OCI-LY7 (cell line): Measurements from ENCODE around the gene LYRM4. TPM values are rescaled to one million over a fixed set of nuclear protein-coding genes. Genes with fewer than 3 reads are reported as not detected.

Experiments used
- BruUV-seq: library from RNA; stranded (reverse); fragments of 400-500 nt; replicated peaks from 2 replicates; lab custom pipeline; 2021; lab: Mats Ljungman, UMichigan
- CTCF ChIA-PET: fragments of 300-600 bp; sonication (Branson Sonifier 250); formaldehyde crosslinking; loops from one replicate; lab custom pipeline; 2022; ENCODE audit warnings: antibody characterized with exemption; ENCODE audit not compliant: unreplicated experiment; lab: Charles Lee
- POLR2A ChIA-PET: fragments of 300-600 bp; sonication (Branson Sonifier 250); formaldehyde crosslinking; loops from one replicate; lab custom pipeline; 2022; ENCODE audit warnings: antibody characterized with exemption; lab: Charles Lee
- DNase-seq: peaks from one replicate; pipeline ENCODE4 v3.0.0-alpha.2; 2015; ENCODE audit warnings: low spot score
- H2AFZ ChIP-seq: fragments of 200-600 bp; sonication (generic), shearing (Covaris generic); 2 replicates; pipeline ENCODE4 v1.6.1; 2014; ENCODE audit warnings: mild to moderate bottlenecking, antibody characterized with exemption, low read length, moderate library complexity
- H3K27ac ChIP-seq: fragments of 200-600 bp; sonication (generic); 2 replicates; pipeline ENCODE4 v1.5.1; 2014; ENCODE audit warnings: mixed run types, low read depth, mild to moderate bottlenecking, moderate library complexity, low read length, inconsistent platforms; ENCODE audit not compliant: poor library complexity, severe bottlenecking
- H3K36me3 ChIP-seq: fragments of 200-600 bp; sonication (generic); 2 replicates; pipeline ENCODE4 v1.6.1; 2014; ENCODE audit warnings: mild to moderate bottlenecking, antibody characterized with exemption, low read length, moderate library complexity, mixed read lengths; ENCODE audit not compliant: insufficient read depth
- H3K4me1 ChIP-seq: fragments of 200-600 bp; sonication (generic); 2 replicates; pipeline ENCODE4 v1.5.1; 2014; ENCODE audit warnings: mild to moderate bottlenecking, low read length; ENCODE audit not compliant: insufficient read depth, poor library complexity, severe bottlenecking
- H3K4me2 ChIP-seq: fragments of 200-600 bp; sonication (generic); 2 replicates; pipeline ENCODE4 v1.6.1; 2014; ENCODE audit warnings: mild to moderate bottlenecking, low read length
- H3K4me3 ChIP-seq: fragments of 200-600 bp; sonication (generic); 2 replicates; pipeline ENCODE4 v1.5.1; 2014; ENCODE audit warnings: mild to moderate bottlenecking, low read depth, low read length; ENCODE audit not compliant: poor library complexity, severe bottlenecking
- H3K79me2 ChIP-seq: fragments of 200-600 bp; sonication (generic); 2 replicates; pipeline ENCODE4 v1.6.1; 2016; ENCODE audit warnings: low read depth, mild to moderate bottlenecking, low read length, moderate library complexity, mixed read lengths; ENCODE audit not compliant: insufficient read depth
- H3K9me2 ChIP-seq: fragments of 200-600 bp; sonication (generic); 2 replicates; pipeline ENCODE4 v1.6.1; 2016; ENCODE audit warnings: mild to moderate bottlenecking, low read length, mixed read lengths; ENCODE audit not compliant: insufficient read depth
- H3K9me3 ChIP-seq: fragments of 200-600 bp; sonication (generic); 2 replicates; pipeline ENCODE4 v1.6.1; 2014; ENCODE audit warnings: mild to moderate bottlenecking, mixed run types, low read length, mixed read lengths
- H4K20me1 ChIP-seq: fragments of 200-600 bp; sonication (generic); 2 replicates; pipeline ENCODE4 v1.6.1; 2014; ENCODE audit warnings: mild to moderate bottlenecking, antibody characterized with exemption, low read length, moderate library complexity, mixed read lengths; ENCODE audit not compliant: insufficient read depth
- EZH2phosphoT487 ChIP-seq: fragments of 200-600 bp; sonication (generic); IDR thresholded peaks from 2 replicates; pipeline ENCODE4 v1.6.1; 2018; ENCODE audit warnings: low read depth, borderline replicate concordance, mild to moderate bottlenecking, mixed run types, antibody characterized with exemption, low read length, moderate library complexity, mixed read lengths
- intact Hi-C: fragments of 100-400 bp; cut with micrococcal nuclease; formaldehyde crosslinking; loops from one replicate; pipeline ENCODE4 v1.10.0; 2022; ENCODE audit not compliant: unreplicated experiment
- total RNA-seq, 2 experiments: library from RNA; depleted of rRNA in 1 of 2; stranded (reverse); fragments of >200 nt in 1 of 2; shearing (Covaris generic) in 1 of 2; gene quantifications; 2 replicates each; pipeline ENCODE4 v1.2.3, GENCODE V29; 2014 to 2022
- TF ChIP-seq, protein P1 (sequence below): fragments of 200-600 bp; sonication (generic); conservative IDR thresholded peaks from 2 replicates; pipeline ENCODE4 v1.5.1; 2014; ENCODE audit warnings: mild to moderate bottlenecking, antibody characterized with exemption, low read length, moderate library complexity, mixed read lengths

The LYRM4 gene
- total RNA-seq, 2 experiments from 2014 or later: 19.6 to 34.3 TPM

DNA sequence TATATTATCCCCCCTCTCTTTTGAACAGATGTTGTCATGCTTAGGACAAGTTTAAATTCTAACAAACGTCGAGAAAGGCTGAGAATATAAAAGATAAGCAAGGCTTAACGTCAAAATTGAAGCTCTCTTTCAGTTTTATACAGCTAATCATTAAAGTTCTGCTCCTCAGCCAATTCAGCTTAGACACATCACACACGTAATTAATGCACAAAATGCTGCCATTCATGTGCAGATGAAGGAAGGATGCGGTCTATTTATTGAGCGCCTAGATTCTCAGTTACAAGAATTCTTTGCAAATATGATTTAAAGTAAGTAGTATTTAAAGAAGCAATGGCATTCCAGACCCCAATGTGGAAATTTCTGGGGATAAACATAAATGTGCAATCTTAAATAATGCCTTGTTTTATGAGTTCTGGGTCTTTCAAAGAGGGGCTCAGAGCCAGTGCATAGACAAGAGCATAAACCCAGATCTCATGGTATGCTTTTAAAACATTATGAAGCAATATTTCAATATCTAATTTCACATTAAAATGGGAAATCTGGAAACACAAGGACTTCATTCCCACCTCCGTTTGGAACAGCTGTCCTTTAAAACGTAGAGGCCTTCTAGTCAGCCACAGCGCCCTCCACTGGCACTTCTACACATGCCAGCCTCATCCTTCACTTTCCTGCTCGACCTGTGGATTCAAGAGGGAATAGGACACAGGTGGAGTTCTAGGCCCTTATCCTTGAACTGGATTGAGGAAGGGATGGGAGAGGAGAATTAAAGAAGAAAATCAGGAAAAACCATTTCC is 85.8 kb downstream of the LYRM4 start:
- no TSS peak for BruUV-seq
- peak overlapping the region; percentile 72 for H2AFZ ChIP-seq
- H3K79me2 ChIP-seq: no peaks in the 10 kb centered on the region
- intact Hi-C loops: loop anchor here (1.0 kb wide), 1 partner anchor 32 kb away; no protein-coding TSS in a partner anchor
- no peaks in the 10 kb centered on the region for H3K9me3 ChIP-seq
- peak overlapping the region; percentile 59 for H3K4me3 ChIP-seq
- H3K27ac ChIP-seq: peak overlapping the region; percentile 89
- no peaks in the 10 kb centered on the region for H4K20me1 ChIP-seq
- H3K4me2 ChIP-seq: peak overlapping the region; percentile 76
- no peak for TF ChIP-seq EZH2phosphoT487
- TF ChIP-seq, protein P1, sequence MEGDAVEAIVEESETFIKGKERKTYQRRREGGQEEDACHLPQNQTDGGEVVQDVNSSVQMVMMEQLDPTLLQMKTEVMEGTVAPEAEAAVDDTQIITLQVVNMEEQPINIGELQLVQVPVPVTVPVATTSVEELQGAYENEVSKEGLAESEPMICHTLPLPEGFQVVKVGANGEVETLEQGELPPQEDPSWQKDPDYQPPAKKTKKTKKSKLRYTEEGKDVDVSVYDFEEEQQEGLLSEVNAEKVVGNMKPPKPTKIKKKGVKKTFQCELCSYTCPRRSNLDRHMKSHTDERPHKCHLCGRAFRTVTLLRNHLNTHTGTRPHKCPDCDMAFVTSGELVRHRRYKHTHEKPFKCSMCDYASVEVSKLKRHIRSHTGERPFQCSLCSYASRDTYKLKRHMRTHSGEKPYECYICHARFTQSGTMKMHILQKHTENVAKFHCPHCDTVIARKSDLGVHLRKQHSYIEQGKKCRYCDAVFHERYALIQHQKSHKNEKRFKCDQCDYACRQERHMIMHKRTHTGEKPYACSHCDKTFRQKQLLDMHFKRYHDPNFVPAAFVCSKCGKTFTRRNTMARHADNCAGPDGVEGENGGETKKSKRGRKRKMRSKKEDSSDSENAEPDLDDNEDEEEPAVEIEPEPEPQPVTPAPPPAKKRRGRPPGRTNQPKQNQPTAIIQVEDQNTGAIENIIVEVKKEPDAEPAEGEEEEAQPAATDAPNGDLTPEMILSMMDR: peak; percentile 88
- no peaks in the 10 kb centered on the region for H3K36me3 ChIP-seq
- peaks cover 39% of the 10 kb centered on the region for H3K4me1 ChIP-seq
- ChIA-PET CTCF (interaction anchor here (0.6 to 1.1 kb wide), 2 partner anchors 18 to 84 kb away, joined by 3 read pairs; no protein-coding TSS in a partner anchor), POLR2A (interaction anchor here (0.5 to 2.5 kb wide), 9 partner anchors 9 to 1782 kb away, joined by 3 to 10 read pairs (median 3); partner anchors contain the start of genes FARS2 and LYRM4)
- peak; percentile 39 for DNase-seq
- no peaks in the 10 kb centered on the region for H3K9me2 ChIP-seq

GRCh38 chr6:5174244-5174643 is 86.5 kb downstream of the LYRM4 start:
- CTCF ChIA-PET: interaction anchor here (0.6 to 1.1 kb wide), 3 partner anchors 10 to 85 kb away, joined by 3 read pairs; no protein-coding TSS in a partner anchor
- Histone ChIP-seq H3K4me1 (peaks cover 39% of the 10 kb centered on the region), H3K9me2 (no peaks in the 10 kb centered on the region), H3K4me2 (peak overlapping the region; percentile 76), H3K27ac (peak overlapping the region; percentile 89), H3K4me3 (peak overlapping the region; percentile 59), H2AFZ (peak overlapping the region; percentile 72), H3K36me3 (no peaks in the 10 kb centered on the region), H4K20me1 (no peaks in the 10 kb centered on the region), H3K9me3 (no peaks in the 10 kb centered on the region), H3K79me2 (no peaks in the 10 kb centered on the region)
- no TSS peak for BruUV-seq
- POLR2A ChIA-PET: interaction anchor here (0.6 to 2.5 kb wide), 11 partner anchors 9 to 1781 kb away, joined by 3 to 10 read pairs (median 3); partner anchors contain the start of genes FARS2 and LYRM4
- no peak for TF ChIP-seq EZH2phosphoT487
- TF ChIP-seq, protein P1: no peak
- intact Hi-C loops: no loop called here
- peak; percentile 86 for DNase-seq
